GM12878 (cell line): ENCODE data around the gene SLC34A1.

Source experiments
- BRCA1 ChIP-seq: IDR thresholded peaks from 2 replicates; pipeline ENCODE4 v1.6.1; 2011; ENCODE audit warnings: low read depth, low read length, improper control_type of control experiment
- FOXK2 ChIP-seq: fragments of 450-650 bp; IDR thresholded peaks from 2 replicates; pipeline ENCODE4 v1.6.1; 2017; ENCODE audit warnings: mild to moderate bottlenecking, moderate library complexity
- JUND ChIP-seq: IDR thresholded peaks from 2 replicates; pipeline ENCODE4 v1.6.1; 2012; ENCODE audit warnings: low read depth, mild to moderate bottlenecking, low read length, improper control_type of control experiment, moderate library complexity
- NBN ChIP-seq: fragments of 450-650 bp; IDR thresholded peaks from 2 replicates; pipeline ENCODE4 v1.6.1; 2016
- NR2C2 ChIP-seq: IDR thresholded peaks from 2 replicates; pipeline ENCODE4 v1.6.1; 2011; ENCODE audit warnings: borderline replicate concordance, low read depth; ENCODE audit not compliant: control insufficient read depth, insufficient read length
- POLR2AphosphoS5 ChIP-seq: IDR thresholded peaks from 2 replicates; pipeline ENCODE4 v1.6.1; 2011; ENCODE audit warnings: mild to moderate bottlenecking, low read length, inconsistent platforms
- ZNF24 ChIP-seq: fragments of 450-650 bp; IDR thresholded peaks from 2 replicates; pipeline ENCODE4 v1.6.1; 2017; ENCODE audit warnings: antibody characterized with exemption, mild to moderate bottlenecking
- TF ChIP-seq, protein P1 (sequence below), 3 experiments: IDR thresholded peaks in 2 of 3; conservative IDR thresholded peaks in 1 of 3; 2 replicates each; pipeline ENCODE4 v1.5.1; 2011; ENCODE audit warnings: low read depth in 3 of 3, low read length in 3 of 3, mild to moderate bottlenecking in 3 of 3, control low read depth in 2 of 3, moderate library complexity in 2 of 3, inconsistent platforms in 1 of 3, mixed read lengths in 1 of 3; ENCODE audit not compliant: control insufficient read depth in 2 of 3, insufficient read depth in 1 of 3; ENCODE audit errors: extremely low read depth in 1 of 3

DNA sequence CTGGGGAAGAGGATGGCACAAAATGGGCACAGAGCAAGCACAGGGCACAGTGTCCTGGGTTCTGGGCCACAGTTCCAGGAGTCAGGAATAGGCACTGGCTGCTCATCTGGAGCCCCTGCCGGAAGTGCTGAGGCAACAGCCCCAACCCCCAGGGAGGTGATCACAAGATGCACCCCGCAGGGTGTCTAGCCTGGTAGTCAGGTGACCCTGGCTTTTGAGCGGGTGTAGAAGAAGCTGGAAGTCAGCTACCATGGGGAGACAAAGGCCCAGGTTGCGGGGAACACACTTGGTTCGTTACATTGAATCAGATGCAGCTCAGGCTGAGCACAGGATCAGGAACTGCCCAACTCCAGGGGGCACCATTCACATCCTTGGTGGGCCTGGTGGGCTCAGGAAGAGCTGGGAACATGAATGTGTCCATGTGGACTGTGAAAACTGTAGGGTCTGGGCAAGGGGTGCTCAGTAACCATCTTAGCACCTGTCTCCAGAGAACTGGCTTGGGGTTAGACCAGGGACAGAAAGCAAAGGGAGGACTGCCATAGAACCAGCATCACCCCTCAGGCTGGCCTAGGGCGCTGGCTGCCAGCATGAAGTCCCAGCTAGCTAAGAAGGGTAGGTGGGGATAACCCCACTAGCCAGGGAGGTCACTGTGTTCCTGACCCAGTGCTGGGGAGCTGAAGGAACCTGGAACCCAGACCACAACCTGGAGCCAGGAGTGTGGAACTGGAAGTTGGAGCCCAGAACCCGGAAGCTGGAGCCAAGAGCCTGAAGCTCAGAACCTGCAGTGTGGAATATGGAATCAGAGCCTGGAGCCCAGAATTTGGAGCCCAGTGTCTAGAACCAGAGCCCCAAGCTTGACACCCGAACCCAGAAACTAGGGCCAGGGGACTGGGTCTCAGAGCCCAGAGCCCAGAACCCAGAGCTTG, 6.1 kb upstream of the SLC34A1 start:
- no peak for TF ChIP-seq BRCA1
- TF ChIP-seq, protein P1, sequence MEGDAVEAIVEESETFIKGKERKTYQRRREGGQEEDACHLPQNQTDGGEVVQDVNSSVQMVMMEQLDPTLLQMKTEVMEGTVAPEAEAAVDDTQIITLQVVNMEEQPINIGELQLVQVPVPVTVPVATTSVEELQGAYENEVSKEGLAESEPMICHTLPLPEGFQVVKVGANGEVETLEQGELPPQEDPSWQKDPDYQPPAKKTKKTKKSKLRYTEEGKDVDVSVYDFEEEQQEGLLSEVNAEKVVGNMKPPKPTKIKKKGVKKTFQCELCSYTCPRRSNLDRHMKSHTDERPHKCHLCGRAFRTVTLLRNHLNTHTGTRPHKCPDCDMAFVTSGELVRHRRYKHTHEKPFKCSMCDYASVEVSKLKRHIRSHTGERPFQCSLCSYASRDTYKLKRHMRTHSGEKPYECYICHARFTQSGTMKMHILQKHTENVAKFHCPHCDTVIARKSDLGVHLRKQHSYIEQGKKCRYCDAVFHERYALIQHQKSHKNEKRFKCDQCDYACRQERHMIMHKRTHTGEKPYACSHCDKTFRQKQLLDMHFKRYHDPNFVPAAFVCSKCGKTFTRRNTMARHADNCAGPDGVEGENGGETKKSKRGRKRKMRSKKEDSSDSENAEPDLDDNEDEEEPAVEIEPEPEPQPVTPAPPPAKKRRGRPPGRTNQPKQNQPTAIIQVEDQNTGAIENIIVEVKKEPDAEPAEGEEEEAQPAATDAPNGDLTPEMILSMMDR (IDR thresholded peaks at IDR 0.05 in 2 of 3, conservative IDR thresholded peaks at IDR 0.05 in 1 of 3; ENCODE audit: control insufficient read depth in 2 of 3, extremely low read depth in 1 of 3, insufficient read depth in 1 of 3, low read depth in 3 of 3, low read length in 3 of 3) = no peak
- TF ChIP-seq POLR2AphosphoS5 = no peak
- no peak for TF ChIP-seq ZNF24
- TF ChIP-seq NBN = no peak
- no peak for TF ChIP-seq JUND
- no peak for TF ChIP-seq NR2C2
- no peak for TF ChIP-seq FOXK2
